Measurements from ENCODE around the gene RAI1.
A peak's percentile ranks its signal among the peaks of the same experiment; 100 is the strongest.

RAI1 gene

DNA sequence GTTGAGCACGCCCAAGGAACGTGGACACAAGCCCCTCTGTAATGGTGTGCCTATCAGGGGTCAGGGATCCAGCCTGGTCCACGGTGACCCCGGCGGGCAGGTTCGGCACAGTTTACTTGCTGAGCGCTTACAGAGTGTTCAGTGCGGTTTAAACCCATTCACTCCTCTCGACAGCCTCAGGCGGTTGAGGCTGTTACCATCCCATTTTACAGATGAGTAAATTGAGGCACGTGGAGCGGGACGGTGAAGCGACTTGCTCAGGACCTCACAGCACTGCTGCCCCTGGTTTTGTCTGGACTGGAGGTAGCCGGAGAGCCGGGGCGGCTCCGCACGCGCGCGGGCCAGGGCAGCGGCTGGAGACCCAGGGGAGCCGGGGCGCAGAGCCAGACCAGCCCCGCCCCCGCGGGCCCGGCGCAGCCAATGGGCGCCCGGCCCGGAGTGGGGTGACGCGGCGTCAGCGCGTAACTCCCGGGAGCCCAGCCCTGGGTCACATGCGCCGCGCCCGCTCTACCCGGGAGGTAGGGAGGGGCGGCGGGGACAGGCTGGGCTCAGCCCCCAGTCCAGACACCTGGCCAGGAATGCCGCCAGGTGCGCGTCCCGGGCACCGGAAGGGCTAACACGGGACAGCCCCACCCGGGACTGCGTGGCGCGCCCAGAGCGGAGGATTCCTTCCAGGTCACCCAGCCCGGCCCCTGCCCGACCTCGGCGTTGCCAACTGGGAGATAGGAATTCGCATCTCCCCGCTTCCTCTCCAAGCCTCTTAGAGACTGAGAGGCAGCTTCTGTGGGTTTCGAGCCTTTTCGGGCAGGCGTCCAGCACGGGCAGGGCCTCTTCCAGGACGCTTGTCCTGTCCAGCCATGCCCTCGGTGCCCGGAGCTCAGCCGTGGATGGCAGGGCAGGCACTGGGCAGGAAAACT is 158.8 kb downstream of the RAI1 start (continued):
- TF ChIP-seq, protein P1, sequence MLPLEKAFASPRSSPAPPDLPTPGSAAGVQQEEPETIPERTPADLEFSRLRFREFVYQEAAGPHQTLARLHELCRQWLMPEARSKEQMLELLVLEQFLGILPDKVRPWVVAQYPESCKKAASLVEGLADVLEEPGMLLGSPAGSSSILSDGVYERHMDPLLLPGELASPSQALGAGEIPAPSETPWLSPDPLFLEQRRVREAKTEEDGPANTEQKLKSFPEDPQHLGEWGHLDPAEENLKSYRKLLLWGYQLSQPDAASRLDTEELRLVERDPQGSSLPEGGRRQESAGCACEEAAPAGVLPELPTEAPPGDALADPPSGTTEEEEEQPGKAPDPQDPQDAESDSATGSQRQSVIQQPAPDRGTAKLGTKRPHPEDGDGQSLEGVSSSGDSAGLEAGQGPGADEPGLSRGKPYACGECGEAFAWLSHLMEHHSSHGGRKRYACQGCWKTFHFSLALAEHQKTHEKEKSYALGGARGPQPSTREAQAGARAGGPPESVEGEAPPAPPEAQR (tag by site-specific recombination; IDR thresholded peaks at IDR 0.05), result no peak
- TF ChIP-seq ZNF112 (tag by site-specific recombination; IDR thresholded peaks at IDR 0.05) (no peak), ZNF707 (tag by site-specific recombination; IDR thresholded peaks at IDR 0.05) (no peak), GLI2 (tag by site-specific recombination; IDR thresholded peaks at IDR 0.05; ENCODE audit: borderline replicate concordance, low read depth) (no peak), ZNF776 (tag by site-specific recombination; IDR thresholded peaks at IDR 0.05; ENCODE audit: borderline replicate concordance) (no peak), GLIS1 (tag by site-specific recombination; IDR thresholded peaks at IDR 0.05) (peak; percentile 95), ZNF701 (tag by site-specific recombination; IDR thresholded peaks at IDR 0.05) (no peak), ZNF837 (tag by site-specific recombination; IDR thresholded peaks at IDR 0.05) (no peak), ZNF571 (tag by site-specific recombination; IDR thresholded peaks at IDR 0.05) (no peak), KLF16 (tag by site-specific recombination; IDR thresholded peaks at IDR 0.05) (no peak), ZNF239 (tag by site-specific recombination; IDR thresholded peaks at IDR 0.05) (peak; percentile 67; the same call in 1 of the 2 replicates), ZNF341 (tag by site-specific recombination; IDR thresholded peaks at IDR 0.05; ENCODE audit: low read depth) (0 out of 2 replicates have a peak, but pooled peaks have one; percentile 13), ZNF561 (tag by site-specific recombination; IDR thresholded peaks at IDR 0.05; ENCODE audit: borderline replicate concordance) (peak; percentile 67; the same call in 1 of the 2 replicates), ZNF366 (tag by site-specific recombination; conservative IDR thresholded peaks at IDR 0.05) (no peak), ZNF155 (tag by site-specific recombination; IDR thresholded peaks at IDR 0.05) (no peak), KLF1 (tag by site-specific recombination; IDR thresholded peaks at IDR 0.05) (peak; percentile 93), ZXDB (tag by site-specific recombination; IDR thresholded peaks at IDR 0.05) (0 out of 2 replicates have a peak, but pooled peaks have one; percentile 35), ZIC2 (tag by site-specific recombination; IDR thresholded peaks at IDR 0.05) (no peak), ZNF830 (tag by site-specific recombination; IDR thresholded peaks at IDR 0.05; ENCODE audit: low read depth) (no peak), ZNF544 (tag by site-specific recombination; IDR thresholded peaks at IDR 0.05) (no peak), HOXC10 (CRISPR knock-in tag; IDR thresholded peaks at IDR 0.05) (no peak)
- TF ChIP-seq, protein P2, sequence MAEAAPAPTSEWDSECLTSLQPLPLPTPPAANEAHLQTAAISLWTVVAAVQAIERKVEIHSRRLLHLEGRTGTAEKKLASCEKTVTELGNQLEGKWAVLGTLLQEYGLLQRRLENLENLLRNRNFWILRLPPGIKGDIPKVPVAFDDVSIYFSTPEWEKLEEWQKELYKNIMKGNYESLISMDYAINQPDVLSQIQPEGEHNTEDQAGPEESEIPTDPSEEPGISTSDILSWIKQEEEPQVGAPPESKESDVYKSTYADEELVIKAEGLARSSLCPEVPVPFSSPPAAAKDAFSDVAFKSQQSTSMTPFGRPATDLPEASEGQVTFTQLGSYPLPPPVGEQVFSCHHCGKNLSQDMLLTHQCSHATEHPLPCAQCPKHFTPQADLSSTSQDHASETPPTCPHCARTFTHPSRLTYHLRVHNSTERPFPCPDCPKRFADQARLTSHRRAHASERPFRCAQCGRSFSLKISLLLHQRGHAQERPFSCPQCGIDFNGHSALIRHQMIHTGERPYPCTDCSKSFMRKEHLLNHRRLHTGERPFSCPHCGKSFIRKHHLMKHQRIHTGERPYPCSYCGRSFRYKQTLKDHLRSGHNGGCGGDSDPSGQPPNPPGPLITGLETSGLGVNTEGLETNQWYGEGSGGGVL (tag by site-specific recombination; IDR thresholded peaks at IDR 0.05), result no peak; the same call in 1 of the 2 replicates
- TF ChIP-seq, protein P3, sequence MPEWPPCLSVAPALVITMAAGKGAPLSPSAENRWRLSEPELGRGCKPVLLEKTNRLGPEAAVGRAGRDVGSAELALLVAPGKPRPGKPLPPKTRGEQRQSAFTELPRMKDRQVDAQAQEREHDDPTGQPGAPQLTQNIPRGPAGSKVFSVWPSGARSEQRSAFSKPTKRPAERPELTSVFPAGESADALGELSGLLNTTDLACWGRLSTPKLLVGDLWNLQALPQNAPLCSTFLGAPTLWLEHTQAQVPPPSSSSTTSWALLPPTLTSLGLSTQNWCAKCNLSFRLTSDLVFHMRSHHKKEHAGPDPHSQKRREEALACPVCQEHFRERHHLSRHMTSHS (tag by site-specific recombination; IDR thresholded peaks at IDR 0.05), result no peak
- TF ChIP-seq, protein P4, sequence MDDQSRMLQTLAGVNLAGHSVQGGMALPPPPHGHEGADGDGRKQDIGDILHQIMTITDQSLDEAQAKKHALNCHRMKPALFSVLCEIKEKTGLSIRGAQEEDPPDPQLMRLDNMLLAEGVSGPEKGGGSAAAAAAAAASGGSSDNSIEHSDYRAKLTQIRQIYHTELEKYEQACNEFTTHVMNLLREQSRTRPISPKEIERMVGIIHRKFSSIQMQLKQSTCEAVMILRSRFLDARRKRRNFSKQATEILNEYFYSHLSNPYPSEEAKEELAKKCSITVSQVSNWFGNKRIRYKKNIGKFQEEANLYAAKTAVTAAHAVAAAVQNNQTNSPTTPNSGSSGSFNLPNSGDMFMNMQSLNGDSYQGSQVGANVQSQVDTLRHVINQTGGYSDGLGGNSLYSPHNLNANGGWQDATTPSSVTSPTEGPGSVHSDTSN (CRISPR knock-in tag; IDR thresholded peaks at IDR 0.05), result no peak; the same call in 1 of the 2 replicates
- TF ChIP-seq, protein P5, sequence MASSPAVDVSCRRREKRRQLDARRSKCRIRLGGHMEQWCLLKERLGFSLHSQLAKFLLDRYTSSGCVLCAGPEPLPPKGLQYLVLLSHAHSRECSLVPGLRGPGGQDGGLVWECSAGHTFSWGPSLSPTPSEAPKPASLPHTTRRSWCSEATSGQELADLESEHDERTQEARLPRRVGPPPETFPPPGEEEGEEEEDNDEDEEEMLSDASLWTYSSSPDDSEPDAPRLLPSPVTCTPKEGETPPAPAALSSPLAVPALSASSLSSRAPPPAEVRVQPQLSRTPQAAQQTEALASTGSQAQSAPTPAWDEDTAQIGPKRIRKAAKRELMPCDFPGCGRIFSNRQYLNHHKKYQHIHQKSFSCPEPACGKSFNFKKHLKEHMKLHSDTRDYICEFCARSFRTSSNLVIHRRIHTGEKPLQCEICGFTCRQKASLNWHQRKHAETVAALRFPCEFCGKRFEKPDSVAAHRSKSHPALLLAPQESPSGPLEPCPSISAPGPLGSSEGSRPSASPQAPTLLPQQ (tag by site-specific recombination; IDR thresholded peaks at IDR 0.05), result no peak
- TF ChIP-seq, protein P6, sequence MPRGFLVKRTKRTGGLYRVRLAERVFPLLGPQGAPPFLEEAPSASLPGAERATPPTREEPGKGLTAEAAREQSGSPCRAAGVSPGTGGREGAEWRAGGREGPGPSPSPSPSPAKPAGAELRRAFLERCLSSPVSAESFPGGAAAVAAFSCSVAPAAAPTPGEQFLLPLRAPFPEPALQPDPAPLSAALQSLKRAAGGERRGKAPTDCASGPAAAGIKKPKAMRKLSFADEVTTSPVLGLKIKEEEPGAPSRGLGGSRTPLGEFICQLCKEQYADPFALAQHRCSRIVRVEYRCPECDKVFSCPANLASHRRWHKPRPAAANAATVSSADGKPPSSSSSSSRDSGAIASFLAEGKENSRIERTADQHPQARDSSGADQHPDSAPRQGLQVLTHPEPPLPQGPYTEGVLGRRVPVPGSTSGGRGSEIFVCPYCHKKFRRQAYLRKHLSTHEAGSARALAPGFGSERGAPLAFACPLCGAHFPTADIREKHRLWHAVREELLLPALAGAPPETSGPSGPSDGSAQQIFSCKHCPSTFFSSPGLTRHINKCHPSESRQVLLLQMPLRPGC (tag by site-specific recombination; IDR thresholded peaks at IDR 0.05), result peak; percentile 32; the same call in 1 of the 2 replicates
- TF ChIP-seq, protein P7, sequence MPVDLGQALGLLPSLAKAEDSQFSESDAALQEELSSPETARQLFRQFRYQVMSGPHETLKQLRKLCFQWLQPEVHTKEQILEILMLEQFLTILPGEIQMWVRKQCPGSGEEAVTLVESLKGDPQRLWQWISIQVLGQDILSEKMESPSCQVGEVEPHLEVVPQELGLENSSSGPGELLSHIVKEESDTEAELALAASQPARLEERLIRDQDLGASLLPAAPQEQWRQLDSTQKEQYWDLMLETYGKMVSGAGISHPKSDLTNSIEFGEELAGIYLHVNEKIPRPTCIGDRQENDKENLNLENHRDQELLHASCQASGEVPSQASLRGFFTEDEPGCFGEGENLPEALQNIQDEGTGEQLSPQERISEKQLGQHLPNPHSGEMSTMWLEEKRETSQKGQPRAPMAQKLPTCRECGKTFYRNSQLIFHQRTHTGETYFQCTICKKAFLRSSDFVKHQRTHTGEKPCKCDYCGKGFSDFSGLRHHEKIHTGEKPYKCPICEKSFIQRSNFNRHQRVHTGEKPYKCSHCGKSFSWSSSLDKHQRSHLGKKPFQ (tag by site-specific recombination; IDR thresholded peaks at IDR 0.05), result no peak
- TF ChIP-seq, protein P8, sequence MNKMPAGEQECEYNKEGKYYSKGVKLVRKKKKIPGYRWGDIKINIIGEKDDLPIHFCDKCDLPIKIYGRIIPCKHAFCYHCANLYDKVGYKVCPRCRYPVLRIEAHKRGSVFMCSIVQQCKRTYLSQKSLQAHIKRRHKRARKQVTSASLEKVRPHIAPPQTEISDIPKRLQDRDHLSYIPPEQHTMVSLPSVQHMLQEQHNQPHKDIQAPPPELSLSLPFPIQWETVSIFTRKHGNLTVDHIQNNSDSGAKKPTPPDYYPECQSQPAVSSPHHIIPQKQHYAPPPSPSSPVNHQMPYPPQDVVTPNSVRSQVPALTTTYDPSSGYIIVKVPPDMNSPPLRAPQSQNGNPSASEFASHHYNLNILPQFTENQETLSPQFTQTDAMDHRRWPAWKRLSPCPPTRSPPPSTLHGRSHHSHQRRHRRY (tag by site-specific recombination; IDR thresholded peaks at IDR 0.05), result no peak

All from HEK293 (cell line).